ENCODE measurements around the gene MYL2.

The MYL2 gene

GRCh38 chr12:110923692-110924334 is 3.4 kb upstream of the MYL2 start:
- no peak overlapping the region for H3K4me3 Mint-ChIP-seq
- H3K36me3 Mint-ChIP-seq (ENCODE audit: insufficient read depth) = peaks cover 2% of the 10 kb centered on the region
- H3K9me3 Mint-ChIP-seq = no peaks in the 10 kb centered on the region

GRCh38 chr12:110923192-110923591 is 2.8 kb upstream of the MYL2 start:
- Mint-ChIP-seq H3K36me3 (ENCODE audit: insufficient read depth) (peaks cover 2% of the 10 kb centered on the region), H3K9me3 (no peaks in the 10 kb centered on the region), H3K4me3 (no peak overlapping the region), H3K27ac (ENCODE audit: low read depth) (no peak overlapping the region), H3K4me1 (no peaks in the 10 kb centered on the region), H3K27me3 (peaks cover 47% of the 10 kb centered on the region)
- ATAC-seq (replicated peaks; ENCODE audit: extremely low read depth, poor library complexity, severe bottlenecking) (no peak), DNase-seq (ENCODE audit: low spot score in 2 of 2) (no peak)

More at GRCh38 chr12:110923692-110924334, 3.4 kb upstream of the MYL2 start:
- Mint-ChIP-seq H3K27ac (ENCODE audit: low read depth) (no peak overlapping the region), H3K27me3 (peaks cover 47% of the 10 kb centered on the region), H3K4me1 (no peaks in the 10 kb centered on the region)
- no peak for DNase-seq (ENCODE audit: low spot score in 2 of 2)
- ATAC-seq (replicated peaks; ENCODE audit: extremely low read depth, poor library complexity, severe bottlenecking) = no peak

GRCh38 chr12:110922652-110923051 is 2.3 kb upstream of the MYL2 start:
- DNase-seq (ENCODE audit: low spot score in 2 of 2) (no peak), ATAC-seq (replicated peaks; ENCODE audit: extremely low read depth, poor library complexity, severe bottlenecking) (no peak)
- Mint-ChIP-seq H3K4me1 (no peaks in the 10 kb centered on the region), H3K4me3 (no peak overlapping the region), H3K27me3 (peaks cover 47% of the 10 kb centered on the region), H3K27ac (ENCODE audit: low read depth) (no peak overlapping the region), H3K9me3 (no peaks in the 10 kb centered on the region), H3K36me3 (ENCODE audit: insufficient read depth) (peaks cover 2% of the 10 kb centered on the region)

- H3K9me3 Mint-ChIP-seq = no peaks in the 10 kb centered on the region
- no peak for ATAC-seq (replicated peaks; ENCODE audit: extremely low read depth, poor library complexity, severe bottlenecking)
These were observed 883 bp upstream of the MYL2 start for GRCh38 chr12:110921262-110921661.

GRCh38 chr12:110919720-110920119 is 659 bp downstream of the MYL2 start:
- H3K36me3 Mint-ChIP-seq (ENCODE audit: insufficient read depth) = no peaks in the 10 kb centered on the region
- H3K9me3 Mint-ChIP-seq = no peaks in the 10 kb centered on the region
- DNase-seq (ENCODE audit: low spot score in 2 of 2) = no peak
- H3K27me3 Mint-ChIP-seq = peaks cover 49% of the 10 kb centered on the region
- H3K27ac Mint-ChIP-seq (ENCODE audit: low read depth) = no peak overlapping the region
- no peak overlapping the region for H3K4me3 Mint-ChIP-seq
- ATAC-seq (replicated peaks; ENCODE audit: extremely low read depth, poor library complexity, severe bottlenecking) = no peak
- H3K4me1 Mint-ChIP-seq = no peaks in the 10 kb centered on the region

More at GRCh38 chr12:110921262-110921661, 883 bp upstream of the MYL2 start:
- Mint-ChIP-seq H3K27me3 (peaks cover 47% of the 10 kb centered on the region), H3K27ac (ENCODE audit: low read depth) (no peak overlapping the region), H3K36me3 (ENCODE audit: insufficient read depth) (peaks cover 2% of the 10 kb centered on the region), H3K4me1 (no peaks in the 10 kb centered on the region), H3K4me3 (no peak overlapping the region)
- no peak for DNase-seq (ENCODE audit: low spot score in 2 of 2)

GRCh38 chr12:110917961-110918360 is 2.4 kb downstream of the MYL2 start:
- ATAC-seq (replicated peaks; ENCODE audit: extremely low read depth, poor library complexity, severe bottlenecking) (no peak), DNase-seq (ENCODE audit: low spot score in 2 of 2) (no peak)
- Mint-ChIP-seq H3K36me3 (ENCODE audit: insufficient read depth) (no peaks in the 10 kb centered on the region), H3K27ac (ENCODE audit: low read depth) (no peak overlapping the region), H3K27me3 (peaks cover 47% of the 10 kb centered on the region), H3K4me1 (no peaks in the 10 kb centered on the region), H3K9me3 (no peaks in the 10 kb centered on the region), H3K4me3 (no peak overlapping the region)

- Mint-ChIP-seq H3K36me3 (ENCODE audit: insufficient read depth) (no peaks in the 10 kb centered on the region), H3K9me3 (no peaks in the 10 kb centered on the region), H3K27ac (ENCODE audit: low read depth) (no peak overlapping the region), H3K27me3 (peaks cover 46% of the 10 kb centered on the region), H3K4me1 (no peaks in the 10 kb centered on the region), H3K4me3 (no peak overlapping the region)
- ATAC-seq (replicated peaks; ENCODE audit: extremely low read depth, poor library complexity, severe bottlenecking) = no peak
- no peak for DNase-seq (ENCODE audit: low spot score in 2 of 2)
These were observed 2.9 kb downstream of the MYL2 start for GRCh38 chr12:110917467-110917866.

GRCh38 chr12:110916295-110916875 is 4.0 kb downstream of the MYL2 start:
- Mint-ChIP-seq H3K4me3 (no peak overlapping the region), H3K9me3 (no peaks in the 10 kb centered on the region), H3K27ac (ENCODE audit: low read depth) (no peak overlapping the region), H3K27me3 (peaks cover 42% of the 10 kb centered on the region), H3K36me3 (ENCODE audit: insufficient read depth) (no peaks in the 10 kb centered on the region), H3K4me1 (no peaks in the 10 kb centered on the region)
- ATAC-seq (replicated peaks; ENCODE audit: extremely low read depth, poor library complexity, severe bottlenecking) = no peak
- DNase-seq (ENCODE audit: low spot score in 2 of 2) = no peak

GRCh38 chr12:110913119-110914056 is 7.0 kb downstream of the MYL2 start:
- Mint-ChIP-seq H3K4me3 (no peak overlapping the region), H3K36me3 (ENCODE audit: insufficient read depth) (no peaks in the 10 kb centered on the region), H3K27me3 (peaks cover 19% of the 10 kb centered on the region), H3K27ac (ENCODE audit: low read depth) (no peak overlapping the region), H3K9me3 (no peaks in the 10 kb centered on the region), H3K4me1 (no peaks in the 10 kb centered on the region)
- DNase-seq (ENCODE audit: low spot score in 2 of 2) (no peak), ATAC-seq (replicated peaks; ENCODE audit: extremely low read depth, poor library complexity, severe bottlenecking) (peak; percentile 46)

GRCh38 chr12:110912263-110912662 is 8.1 kb downstream of the MYL2 start:
- Mint-ChIP-seq H3K36me3 (ENCODE audit: insufficient read depth) (no peaks in the 10 kb centered on the region), H3K9me3 (no peaks in the 10 kb centered on the region), H3K27me3 (peaks cover 19% of the 10 kb centered on the region), H3K4me3 (no peak overlapping the region), H3K4me1 (no peaks in the 10 kb centered on the region), H3K27ac (ENCODE audit: low read depth) (no peak overlapping the region)
- no peak for ATAC-seq (replicated peaks; ENCODE audit: extremely low read depth, poor library complexity, severe bottlenecking)
- no peak for DNase-seq (ENCODE audit: low spot score in 2 of 2)

GRCh38 chr12:110908377-110909152 is 11.8 kb downstream of the MYL2 start:
- Mint-ChIP-seq H3K4me1 (no peaks in the 10 kb centered on the region), H3K27ac (ENCODE audit: low read depth) (no peak overlapping the region), H3K9me3 (no peaks in the 10 kb centered on the region), H3K4me3 (no peak overlapping the region), H3K27me3 (peaks cover under 1% of the 10 kb centered on the region), H3K36me3 (ENCODE audit: insufficient read depth) (no peaks in the 10 kb centered on the region)
- ATAC-seq (replicated peaks; ENCODE audit: extremely low read depth, poor library complexity, severe bottlenecking) = no peak
- no peak for DNase-seq (ENCODE audit: low spot score in 2 of 2)

GRCh38 chr12:110907583-110907982 is 12.8 kb downstream of the MYL2 start:
- H3K4me3 Mint-ChIP-seq = no peak overlapping the region
- ATAC-seq (replicated peaks; ENCODE audit: extremely low read depth, poor library complexity, severe bottlenecking) (no peak), DNase-seq (ENCODE audit: low spot score in 2 of 2) (no peak)
- H3K9me3 Mint-ChIP-seq = no peaks in the 10 kb centered on the region
- no peak overlapping the region for H3K27ac Mint-ChIP-seq (ENCODE audit: low read depth)
- H3K27me3 Mint-ChIP-seq = no peaks in the 10 kb centered on the region
- no peaks in the 10 kb centered on the region for H3K4me1 Mint-ChIP-seq
- H3K36me3 Mint-ChIP-seq (ENCODE audit: insufficient read depth) = no peaks in the 10 kb centered on the region

Measured in central memory CD8-positive, alpha-beta T cell (primary cell).